ENCODE measurements around the gene ERC2. TPM values are rescaled to one million over a fixed set of nuclear protein-coding genes. Genes with fewer than 3 reads are reported as not detected.
A peak's percentile ranks its signal among the peaks of the same experiment; 100 is the strongest.

The ERC2 gene
- total and polyA plus RNA-seq, 7 donors, result 0.52 to 5.7 (median 1.2) TPM; not detected in 2

DNA sequence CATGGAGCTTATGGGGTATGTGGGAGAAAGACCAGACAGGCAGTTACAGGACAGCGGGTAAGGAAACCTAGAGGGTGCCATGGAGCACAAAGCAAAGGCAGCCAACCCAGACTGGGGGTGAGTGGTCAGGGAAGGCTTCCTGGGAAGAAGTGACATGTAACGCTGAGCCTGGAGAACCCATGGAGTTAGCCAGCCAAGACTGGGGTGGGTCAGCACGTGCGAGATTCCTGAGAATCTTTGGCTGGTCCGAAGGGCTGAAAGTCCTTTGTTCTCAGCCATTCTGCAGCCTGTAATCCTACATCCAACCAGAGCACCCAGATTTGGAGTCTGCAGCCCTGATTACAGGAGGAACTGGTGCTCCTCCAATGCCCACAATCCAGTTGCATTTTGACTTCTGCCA, 861.1 kb downstream of the ERC2 start:
- no peaks in the 10 kb centered on the region for H3K4me1 ChIP-seq
- 91 to 97% methylated on average over 5 of the region's 5 CpGs for WGBS, 2 donors
- H3K36me3 ChIP-seq, result no peaks in the 10 kb centered on the region
- TF ChIP-seq EP300 (IDR thresholded peaks at IDR 0.05) (no peak), POLR2AphosphoS5 (IDR thresholded peaks at IDR 0.05) (no peak), POLR2A (IDR thresholded peaks at IDR 0.05) (no peak)
- TF ChIP-seq, protein P1, sequence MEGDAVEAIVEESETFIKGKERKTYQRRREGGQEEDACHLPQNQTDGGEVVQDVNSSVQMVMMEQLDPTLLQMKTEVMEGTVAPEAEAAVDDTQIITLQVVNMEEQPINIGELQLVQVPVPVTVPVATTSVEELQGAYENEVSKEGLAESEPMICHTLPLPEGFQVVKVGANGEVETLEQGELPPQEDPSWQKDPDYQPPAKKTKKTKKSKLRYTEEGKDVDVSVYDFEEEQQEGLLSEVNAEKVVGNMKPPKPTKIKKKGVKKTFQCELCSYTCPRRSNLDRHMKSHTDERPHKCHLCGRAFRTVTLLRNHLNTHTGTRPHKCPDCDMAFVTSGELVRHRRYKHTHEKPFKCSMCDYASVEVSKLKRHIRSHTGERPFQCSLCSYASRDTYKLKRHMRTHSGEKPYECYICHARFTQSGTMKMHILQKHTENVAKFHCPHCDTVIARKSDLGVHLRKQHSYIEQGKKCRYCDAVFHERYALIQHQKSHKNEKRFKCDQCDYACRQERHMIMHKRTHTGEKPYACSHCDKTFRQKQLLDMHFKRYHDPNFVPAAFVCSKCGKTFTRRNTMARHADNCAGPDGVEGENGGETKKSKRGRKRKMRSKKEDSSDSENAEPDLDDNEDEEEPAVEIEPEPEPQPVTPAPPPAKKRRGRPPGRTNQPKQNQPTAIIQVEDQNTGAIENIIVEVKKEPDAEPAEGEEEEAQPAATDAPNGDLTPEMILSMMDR (IDR thresholded peaks at IDR 0.05), result no peak
- intact Hi-C loops (cut with DNase I), result no loop called here
- H3K27ac ChIP-seq, result no peak overlapping the region
- H3K4me3 ChIP-seq, result no peak overlapping the region
- no peaks in the 10 kb centered on the region for H3K27me3 ChIP-seq
- DNase-seq, result no peak
- H3K9me3 ChIP-seq, result no peaks in the 10 kb centered on the region

DNA sequence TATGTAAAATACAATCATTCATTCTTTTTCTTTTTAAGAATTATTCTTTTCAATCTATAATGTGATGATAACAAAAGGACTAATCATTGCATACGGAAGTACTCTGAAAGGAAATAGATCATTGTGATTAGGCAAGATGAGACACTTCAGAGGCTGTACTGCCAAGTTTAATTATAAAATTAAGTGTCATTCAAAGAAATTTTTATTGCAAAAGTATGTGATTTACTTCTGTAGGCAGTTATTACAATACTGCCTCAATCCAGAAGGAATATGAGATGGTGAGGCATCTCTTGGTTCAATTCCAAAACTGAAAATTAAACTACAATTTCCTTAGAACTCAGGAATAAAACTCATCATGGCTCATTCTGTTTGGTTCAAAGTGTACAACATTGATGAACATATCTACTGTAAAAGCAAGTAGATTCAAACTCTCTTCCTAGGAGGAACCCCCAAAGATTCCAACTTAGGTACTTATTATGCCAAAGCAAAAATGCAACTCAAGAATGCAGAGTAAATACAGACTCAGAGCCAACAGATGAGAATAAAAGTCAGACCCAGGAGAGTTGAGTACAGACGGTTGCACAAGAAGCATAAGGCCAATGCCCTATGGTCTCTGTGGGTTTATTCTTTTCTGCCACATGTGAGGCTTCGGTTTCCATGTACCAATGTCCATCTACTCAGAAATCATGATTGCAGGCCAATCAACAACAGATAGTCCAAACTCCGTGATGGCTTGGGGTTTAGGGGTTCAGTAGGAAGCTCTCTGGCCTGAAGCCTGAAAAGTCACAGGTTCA, 862.6 kb downstream of the ERC2 start:
- peaks cover 0 to 9% (median 3%) of the 10 kb centered on the region in 4 donors for H3K4me1 ChIP-seq
- no peak for TF ChIP-seq POLR2AphosphoS5 (IDR thresholded peaks at IDR 0.05)
- no peaks in the 10 kb centered on the region for H3K9me3 ChIP-seq
- no peak overlapping the region for H3K27ac ChIP-seq
- H3K27me3 ChIP-seq, result no peaks in the 10 kb centered on the region
- intact Hi-C loops (cut with DNase I), result no loop called here
- no peak for DNase-seq
- H3K36me3 ChIP-seq, result no peaks in the 10 kb centered on the region
- 91 to 95% methylated on average over 4 of the region's 4 CpGs for WGBS, 2 donors
- H3K4me3 ChIP-seq, result no peak overlapping the region

DNA sequence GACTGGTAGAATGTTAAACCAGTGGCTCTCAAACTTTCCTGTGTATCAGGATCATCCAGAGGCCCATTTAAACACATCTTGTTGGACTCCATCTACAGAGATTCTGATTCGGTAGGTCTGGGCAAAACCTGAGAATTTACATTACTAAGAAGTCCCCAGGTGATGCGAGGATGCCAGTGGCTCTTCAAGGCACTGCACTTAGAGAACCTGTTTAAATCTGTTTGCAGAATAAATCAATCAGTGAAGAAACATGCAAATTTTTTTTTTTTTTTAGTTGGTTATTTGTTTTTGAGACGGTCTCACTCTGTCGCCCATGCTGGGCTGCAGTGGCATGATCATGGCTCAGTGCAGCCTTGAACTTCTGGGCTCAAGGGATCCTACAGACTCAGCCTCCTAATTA, 863.4 kb downstream of the ERC2 start:
- peaks cover 0 to 9% (median 3%) of the 10 kb centered on the region in 4 donors for H3K4me1 ChIP-seq
- H3K27me3 ChIP-seq, result no peaks in the 10 kb centered on the region
- no peaks in the 10 kb centered on the region for H3K36me3 ChIP-seq
- DNase-seq, result no peak
- WGBS, 2 donors, result 88 to 96% methylated on average over 4 of the region's 4 CpGs
- H3K27ac ChIP-seq, result no peak overlapping the region
- H3K4me3 ChIP-seq, result no peak overlapping the region
- TF ChIP-seq, protein P1 (IDR thresholded peaks at IDR 0.05), result no peak
- no peak for TF ChIP-seq EP300 (IDR thresholded peaks at IDR 0.05)
- TF ChIP-seq POLR2AphosphoS5 (IDR thresholded peaks at IDR 0.05), result no peak
- TF ChIP-seq POLR2A (IDR thresholded peaks at IDR 0.05), result no peak
- intact Hi-C loops (cut with DNase I), result no loop called here
- no peaks in the 10 kb centered on the region for H3K9me3 ChIP-seq

DNA sequence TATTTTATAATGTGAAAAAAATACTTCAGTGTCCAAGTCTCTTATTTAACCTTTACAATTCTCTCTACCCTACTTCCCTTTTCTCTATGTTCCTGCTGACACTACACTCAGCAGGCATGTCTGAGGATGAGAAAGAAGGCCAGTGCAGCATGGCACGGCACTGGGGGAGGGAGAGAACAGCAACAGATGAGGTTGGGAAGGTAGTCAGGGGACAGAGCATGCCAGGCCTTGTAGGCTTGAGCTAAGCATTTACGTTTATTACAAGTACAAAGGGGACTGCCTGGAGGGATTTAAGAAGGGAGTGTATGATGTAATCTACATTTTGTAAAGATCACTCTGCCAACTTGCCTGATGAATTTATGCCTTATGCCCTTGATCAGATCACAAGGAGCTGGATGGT, 863.9 kb downstream of the ERC2 start:
- H3K4me3 ChIP-seq, result no peak overlapping the region
- TF ChIP-seq EP300 (IDR thresholded peaks at IDR 0.05), result no peak
- TF ChIP-seq, protein P1 (IDR thresholded peaks at IDR 0.05), result no peak
- TF ChIP-seq POLR2AphosphoS5 (IDR thresholded peaks at IDR 0.05), result no peak
- no peak for TF ChIP-seq POLR2A (IDR thresholded peaks at IDR 0.05)
- no peaks in the 10 kb centered on the region for H3K27me3 ChIP-seq
- no peaks in the 10 kb centered on the region for H3K9me3 ChIP-seq
- 78% methylated on average over 2 of the region's 2 CpGs for WGBS, 2 donors
- no peak for DNase-seq
- H3K27ac ChIP-seq, result no peak overlapping the region
- peaks cover 0 to 9% (median 3%) of the 10 kb centered on the region in 4 donors for H3K4me1 ChIP-seq
- intact Hi-C loops (cut with DNase I), result no loop called here
- no peaks in the 10 kb centered on the region for H3K36me3 ChIP-seq

DNA sequence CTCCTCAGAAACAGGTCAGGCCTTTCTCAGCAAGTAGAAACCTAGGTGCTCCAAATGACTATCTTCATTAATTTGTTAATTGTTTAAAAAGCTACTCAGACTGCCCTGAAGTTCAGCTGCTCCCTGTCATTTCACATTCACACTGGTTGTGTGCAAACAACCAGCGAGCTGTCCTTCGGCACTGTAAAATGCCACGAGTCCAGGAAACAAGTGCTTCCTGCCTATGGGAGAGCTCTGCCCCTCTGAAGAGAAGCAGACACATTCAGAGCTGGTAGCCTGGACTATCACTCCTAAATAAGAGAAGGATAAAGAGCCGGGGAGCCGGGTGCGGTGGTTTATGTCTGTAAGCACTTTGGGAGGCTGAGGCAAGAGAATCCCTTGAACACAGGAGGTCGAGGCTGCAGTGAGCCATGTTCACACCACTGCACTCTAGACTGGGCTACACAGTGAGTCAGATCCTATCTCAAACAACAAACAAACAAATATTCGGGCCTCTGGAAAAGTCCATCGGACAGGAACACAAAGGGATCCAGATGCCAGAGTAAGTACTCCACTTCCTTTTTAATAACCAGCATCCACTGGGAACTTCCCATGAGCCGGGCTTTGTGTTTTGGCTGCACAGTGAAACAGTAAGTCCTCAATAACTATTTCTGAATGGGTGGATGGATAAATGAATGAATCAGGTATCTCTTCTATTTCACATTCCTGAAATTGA, 866.7 kb downstream of the ERC2 start:
- intact Hi-C loops (cut with DNase I), result no loop called here
- Histone ChIP-seq H3K27me3 (no peaks in the 10 kb centered on the region), H3K4me3 (no peak overlapping the region), H3K9me3 (no peaks in the 10 kb centered on the region), H3K27ac (no peak overlapping the region), H3K36me3 (no peaks in the 10 kb centered on the region), H3K4me1 (peaks cover 0 to 9% (median 3%) of the 10 kb centered on the region in 4 donors)
- no peak for DNase-seq
- TF ChIP-seq POLR2AphosphoS5 (IDR thresholded peaks at IDR 0.05) (peak in 1 of 4 donors; percentile 29), POLR2A (IDR thresholded peaks at IDR 0.05) (no peak), EP300 (IDR thresholded peaks at IDR 0.05) (no peak)
- TF ChIP-seq, protein P1 (IDR thresholded peaks at IDR 0.05), result no peak
- 39 to 53% methylated on average over 10 of the region's 10 CpGs for WGBS, 2 donors
